Lower lobe of right lung (tissue), 2 donors: ENCODE measurements around the gene PIF1. TPM values are rescaled to one million over a fixed set of nuclear protein-coding genes. Genes with fewer than 3 reads are reported as not detected.

Experiments used
- ATAC-seq, 2 donors: fragments of 200-7000 bp; cut with Tn5 transposase; one replicate each; pipeline ENCODE4 v1.9.1; 2020 to 2022; ENCODE audit warnings: mild to moderate bottlenecking in 2 of 2, moderate library complexity in 2 of 2
- DNase-seq: peaks from one replicate; pipeline ENCODE4 v3.0.0-alpha.2; 2020
- H3K27ac ChIP-seq: fragments of 200-600 bp; one replicate; pipeline ENCODE4 v1.8.0; 2022
- H3K27me3 ChIP-seq: fragments of 200-600 bp; one replicate; pipeline ENCODE4 v1.8.0; 2022; ENCODE audit warnings: low read depth
- H3K36me3 ChIP-seq: fragments of 200-600 bp; one replicate; pipeline ENCODE4 v1.8.0; 2022; ENCODE audit warnings: mild to moderate bottlenecking
- H3K4me1 ChIP-seq: fragments of 200-600 bp; one replicate; pipeline ENCODE4 v1.8.0; 2022
- H3K4me3 ChIP-seq: fragments of 200-600 bp; one replicate; pipeline ENCODE4 v1.8.0; 2022; ENCODE audit warnings: mild to moderate bottlenecking
- H3K9me3 ChIP-seq: fragments of 200-600 bp; one replicate; pipeline ENCODE4 v1.8.0; 2022
- intact Hi-C: fragments of 100-400 bp; cut with DNase I; formaldehyde crosslinking; loops from one replicate; pipeline ENCODE4 v1.11.0; 2022
- total RNA-seq: library from RNA; stranded (reverse); fragmentation: NEBNext Ultra II Directional; extraction: Animal tissue kit (Norgen Biotek cat#: 25700); gene quantifications from one replicate; pipeline ENCODE4 v1.2.1, GENCODE V29; 2021
- TF ChIP-seq, protein P1 (sequence below): fragments of 200-600 bp; IDR thresholded peaks from one replicate; pipeline ENCODE4 v1.8.0; 2022; ENCODE audit warnings: antibody characterized with exemption, mild to moderate bottlenecking
- donor health status: DM: no; HTN: yes; CAD: no; lungs with severe emphysema.

The PIF1 gene
- total RNA-seq, 1 donor from 2014 or later, result 1.4 TPM

DNA sequence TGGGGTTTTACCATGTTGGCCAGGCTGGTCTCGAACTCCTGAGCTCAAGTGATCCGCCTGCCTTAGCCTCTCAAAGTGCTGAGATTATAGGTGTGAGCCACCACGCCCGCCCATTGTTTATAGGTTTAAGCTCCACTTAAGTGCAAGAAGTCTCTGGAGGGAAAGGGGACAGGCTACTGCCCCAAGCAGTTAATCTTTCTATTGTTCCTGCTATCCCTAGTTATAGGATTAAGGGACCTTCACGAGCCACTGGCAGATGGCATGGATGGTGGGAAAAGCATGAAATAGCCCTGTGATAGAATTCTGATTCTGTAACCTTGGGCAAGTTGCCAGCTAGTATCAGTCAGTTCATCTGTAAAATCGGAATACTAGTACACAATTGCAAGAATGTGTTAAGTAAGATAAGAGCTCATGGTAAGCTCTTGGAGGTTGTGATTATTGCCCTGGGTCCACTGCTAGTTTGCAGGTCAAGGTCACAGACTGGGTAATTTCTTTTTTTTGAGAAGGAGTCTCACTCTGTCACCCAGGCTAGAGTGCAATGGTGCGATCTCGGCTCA lies 44.8 kb downstream of the PIF1 start:
- intact Hi-C loops, result no loop called here
- Histone ChIP-seq H3K36me3 (no peaks in the 10 kb centered on the region), H3K4me1 (no peaks in the 10 kb centered on the region), H3K9me3 (no peaks in the 10 kb centered on the region), H3K4me3 (no peak overlapping the region), H3K27me3 (peaks cover 7% of the 10 kb centered on the region), H3K27ac (no peak overlapping the region)
- TF ChIP-seq, protein P1, sequence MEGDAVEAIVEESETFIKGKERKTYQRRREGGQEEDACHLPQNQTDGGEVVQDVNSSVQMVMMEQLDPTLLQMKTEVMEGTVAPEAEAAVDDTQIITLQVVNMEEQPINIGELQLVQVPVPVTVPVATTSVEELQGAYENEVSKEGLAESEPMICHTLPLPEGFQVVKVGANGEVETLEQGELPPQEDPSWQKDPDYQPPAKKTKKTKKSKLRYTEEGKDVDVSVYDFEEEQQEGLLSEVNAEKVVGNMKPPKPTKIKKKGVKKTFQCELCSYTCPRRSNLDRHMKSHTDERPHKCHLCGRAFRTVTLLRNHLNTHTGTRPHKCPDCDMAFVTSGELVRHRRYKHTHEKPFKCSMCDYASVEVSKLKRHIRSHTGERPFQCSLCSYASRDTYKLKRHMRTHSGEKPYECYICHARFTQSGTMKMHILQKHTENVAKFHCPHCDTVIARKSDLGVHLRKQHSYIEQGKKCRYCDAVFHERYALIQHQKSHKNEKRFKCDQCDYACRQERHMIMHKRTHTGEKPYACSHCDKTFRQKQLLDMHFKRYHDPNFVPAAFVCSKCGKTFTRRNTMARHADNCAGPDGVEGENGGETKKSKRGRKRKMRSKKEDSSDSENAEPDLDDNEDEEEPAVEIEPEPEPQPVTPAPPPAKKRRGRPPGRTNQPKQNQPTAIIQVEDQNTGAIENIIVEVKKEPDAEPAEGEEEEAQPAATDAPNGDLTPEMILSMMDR, result no peak
- no peak for DNase-seq
- ATAC-seq, result no peak

DNA sequence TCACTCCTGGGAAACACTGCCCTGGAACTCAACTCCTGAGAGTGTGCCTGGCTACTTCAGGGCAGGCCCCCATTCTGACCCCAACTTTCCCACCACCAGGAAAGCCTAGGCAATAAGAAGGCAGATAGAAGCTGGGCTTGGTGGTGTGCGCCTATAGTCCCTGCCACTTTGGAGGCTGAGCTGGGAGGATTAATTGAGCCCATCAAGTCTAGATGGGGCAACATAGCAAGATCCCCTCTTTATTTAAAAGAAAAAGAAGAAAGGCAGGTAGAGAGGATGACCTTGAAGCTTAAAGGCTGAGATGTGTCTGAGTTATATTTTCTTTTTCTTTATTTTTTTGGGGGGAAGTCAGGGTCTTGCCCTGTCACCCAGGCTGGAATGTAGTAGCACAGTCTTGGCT lies 45.8 kb downstream of the PIF1 start:
- Histone ChIP-seq H3K27ac (no peak overlapping the region), H3K4me1 (no peaks in the 10 kb centered on the region), H3K36me3 (no peaks in the 10 kb centered on the region), H3K4me3 (no peak overlapping the region), H3K9me3 (no peaks in the 10 kb centered on the region), H3K27me3 (peaks cover 7% of the 10 kb centered on the region)
- ATAC-seq, result no peak
- TF ChIP-seq, protein P1, result no peak
- intact Hi-C loops, result no loop called here
- DNase-seq, result no peak

DNA sequence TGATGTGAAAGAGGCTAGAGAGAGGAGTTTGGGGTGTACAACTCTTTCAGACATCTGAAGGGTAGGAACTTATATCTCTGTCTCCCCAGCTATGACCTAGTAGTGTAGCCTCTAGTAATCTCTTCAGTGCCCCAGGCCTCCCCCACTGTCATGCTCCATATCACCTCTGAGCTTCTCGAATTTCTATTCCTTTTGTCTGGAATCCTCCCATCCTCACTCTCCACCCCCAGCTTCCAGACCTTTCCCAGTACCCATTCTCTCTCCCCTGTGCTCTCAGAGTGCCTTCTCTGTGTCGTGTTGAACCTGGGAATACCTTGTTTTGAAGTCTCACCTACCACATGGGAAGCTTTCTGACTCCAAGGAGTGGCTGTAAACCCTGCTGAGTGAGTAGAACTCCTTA lies 46.4 kb downstream of the PIF1 start:
- no peak for DNase-seq
- no peak for ATAC-seq
- Histone ChIP-seq H3K9me3 (no peaks in the 10 kb centered on the region), H3K4me3 (no peak overlapping the region), H3K36me3 (no peaks in the 10 kb centered on the region), H3K27ac (no peak overlapping the region), H3K27me3 (peaks cover 10% of the 10 kb centered on the region), H3K4me1 (no peaks in the 10 kb centered on the region)
- TF ChIP-seq, protein P1, result no peak
- intact Hi-C loops, result no loop called here

DNA sequence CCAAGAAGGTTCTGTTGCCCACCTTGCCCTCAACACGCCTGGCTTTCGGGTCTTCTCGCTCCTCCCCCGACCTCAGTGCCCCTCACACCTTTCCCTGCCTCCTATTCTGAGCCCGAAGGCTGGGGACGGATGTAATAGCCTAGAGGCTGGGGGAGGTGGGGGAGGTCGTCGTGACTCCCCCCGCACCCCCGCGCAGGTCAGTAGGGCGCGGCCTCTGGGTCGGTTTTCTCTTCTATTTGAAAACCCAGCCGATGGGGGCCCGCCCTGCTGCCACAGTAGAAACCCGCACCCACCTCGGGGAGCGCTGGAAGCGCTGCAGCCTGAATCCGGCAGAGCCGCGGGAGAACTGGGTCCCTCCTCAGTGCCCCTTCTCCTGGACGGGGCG lies 49.1 kb downstream of the PIF1 start:
- no peaks in the 10 kb centered on the region for H3K9me3 ChIP-seq
- peak overlapping the region; percentile 58 for H3K4me3 ChIP-seq
- peaks cover 14% of the 10 kb centered on the region for H3K27me3 ChIP-seq
- no peak for DNase-seq
- intact Hi-C loops, result no loop called here
- peak overlapping the region; percentile 56 for H3K27ac ChIP-seq
- TF ChIP-seq, protein P1, result no peak
- no peaks in the 10 kb centered on the region for H3K4me1 ChIP-seq
- no peaks in the 10 kb centered on the region for H3K36me3 ChIP-seq
- no peak for ATAC-seq

DNA sequence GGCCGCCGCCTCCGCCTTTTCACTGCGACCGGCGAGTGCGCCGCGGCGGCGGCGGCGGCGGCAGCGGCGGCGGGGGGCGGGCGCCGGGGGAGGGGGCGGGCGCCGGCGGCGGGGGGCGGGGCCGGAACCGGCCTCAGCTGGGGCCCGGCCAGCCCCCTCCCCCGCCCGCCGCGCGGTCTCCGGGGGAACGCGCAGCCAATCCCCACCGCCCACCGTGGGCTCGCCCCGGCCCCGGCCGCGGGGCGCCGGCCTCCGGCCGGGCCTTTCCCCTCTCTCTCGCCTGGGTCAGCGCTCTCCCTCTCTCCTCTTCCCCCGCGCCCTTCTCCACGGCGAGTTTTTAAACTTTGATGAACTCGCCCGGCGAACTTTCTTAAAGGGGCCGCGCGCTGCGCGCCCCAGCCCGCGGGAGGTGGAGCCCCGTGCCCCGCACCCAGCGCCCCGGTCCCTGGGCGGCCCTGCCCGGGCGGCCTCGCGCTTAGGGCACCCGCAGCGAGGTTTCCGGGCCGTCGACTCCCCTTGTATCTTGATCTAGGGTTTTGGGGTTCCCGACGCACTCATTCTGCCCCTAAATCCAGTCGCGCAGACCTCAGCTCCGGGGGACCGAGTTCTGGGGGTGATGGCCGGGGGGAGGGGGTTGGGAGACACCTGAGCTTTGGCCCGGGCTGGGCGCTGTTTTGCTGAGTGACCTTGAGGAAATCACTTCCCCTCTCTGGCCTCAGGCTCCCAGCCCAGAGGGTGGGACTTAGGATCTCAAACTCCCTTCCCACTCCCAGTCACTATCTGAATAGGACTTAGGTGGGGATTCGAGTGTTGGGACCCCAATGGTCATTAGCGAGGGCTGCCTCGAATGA lies 49.7 kb downstream of the PIF1 start, which contains the start of gene RBPMS2:
RBPMS2 (minus strand) TSS at position 39 of the 851 bp plus-strand sequence. CDS start 270 bp downstream, outside the sequence.
- no peak for DNase-seq
- peaks cover 14% of the 10 kb centered on the region for H3K27me3 ChIP-seq
- ATAC-seq, result peak; percentile 37 to 49

More for the DNA sequence above, 49.7 kb downstream of the PIF1 start, which contains the start of gene RBPMS2:
- intact Hi-C loops, result no loop called here
- Histone ChIP-seq H3K9me3 (no peaks in the 10 kb centered on the region), H3K4me3 (peak within 1 kb of the TSS; percentile 58), H3K4me1 (no peaks in the 10 kb centered on the region), H3K36me3 (no peaks in the 10 kb centered on the region), H3K27ac (peak within 1 kb of the TSS; percentile 56)
- TF ChIP-seq, protein P1, result no peak
